Measurements from ENCODE around the gene LAMB4.

LAMB4 gene

GRCh38 chr7:108010377-108010776, 119.8 kb downstream of the LAMB4 start:
- no peak overlapping the region for H3K27ac ChIP-seq (ENCODE audit: low read depth, low read length)
- H3K4me3 ChIP-seq (ENCODE audit: low read length): no peak overlapping the region
- H3F3A ChIP-seq (ENCODE audit: control insufficient read depth, insufficient read depth): no peaks in the 10 kb centered on the region
- H3K9me2 ChIP-seq (replicated peaks; ENCODE audit: control insufficient read depth, low read length): no peaks in the 10 kb centered on the region
- H3K27me3 ChIP-seq (ENCODE audit: control insufficient read depth, low read length): no peaks in the 10 kb centered on the region
- H3K79me2 ChIP-seq (ENCODE audit: control insufficient read depth, low read length): no peaks in the 10 kb centered on the region
- TF ChIP-seq CTCF (IDR thresholded peaks at IDR 0.05; ENCODE audit: low read depth, low read length, poor library complexity, severe bottlenecking) (no peak), EZH2phosphoT487 (IDR thresholded peaks at IDR 0.05; ENCODE audit: borderline replicate concordance, low read length) (no peak)
- H3K4me1 ChIP-seq (ENCODE audit: control insufficient read depth, low read length): no peaks in the 10 kb centered on the region
- H3K4me2 ChIP-seq (ENCODE audit: low read length): no peak overlapping the region
- no peaks in the 10 kb centered on the region for H3K36me3 ChIP-seq (ENCODE audit: control insufficient read depth, low read length)
- H3K9me3 ChIP-seq (ENCODE audit: control insufficient read depth, insufficient read depth, low read length): no peaks in the 10 kb centered on the region
- no peaks in the 10 kb centered on the region for H4K20me1 ChIP-seq (ENCODE audit: control insufficient read depth, insufficient read depth, low read depth, low read length)

- Histone ChIP-seq H3K4me2 (ENCODE audit: low read length) (no peak overlapping the region), H3F3A (ENCODE audit: control insufficient read depth, insufficient read depth) (no peaks in the 10 kb centered on the region), H3K79me2 (ENCODE audit: control insufficient read depth, low read length) (no peaks in the 10 kb centered on the region), H3K27me3 (ENCODE audit: control insufficient read depth, low read length) (no peaks in the 10 kb centered on the region), H3K9me2 (replicated peaks; ENCODE audit: control insufficient read depth, low read length) (no peaks in the 10 kb centered on the region), H3K36me3 (ENCODE audit: control insufficient read depth, low read length) (no peaks in the 10 kb centered on the region), H3K4me1 (ENCODE audit: control insufficient read depth, low read length) (no peaks in the 10 kb centered on the region), H3K9me3 (ENCODE audit: control insufficient read depth, insufficient read depth, low read length) (no peaks in the 10 kb centered on the region), H4K20me1 (ENCODE audit: control insufficient read depth, insufficient read depth, low read depth, low read length) (no peaks in the 10 kb centered on the region), H3K4me3 (ENCODE audit: low read length) (no peak overlapping the region), H3K27ac (ENCODE audit: low read depth, low read length) (no peak overlapping the region)
- TF ChIP-seq CTCF (IDR thresholded peaks at IDR 0.05; ENCODE audit: low read depth, low read length, poor library complexity, severe bottlenecking) (no peak), EZH2phosphoT487 (IDR thresholded peaks at IDR 0.05; ENCODE audit: borderline replicate concordance, low read length) (no peak)
Measured at GRCh38 chr7:108009873-108010272, 120.3 kb downstream of the LAMB4 start.

- Histone ChIP-seq H3K4me1 (ENCODE audit: control insufficient read depth, low read length) (no peaks in the 10 kb centered on the region), H3K9me2 (replicated peaks; ENCODE audit: control insufficient read depth, low read length) (no peaks in the 10 kb centered on the region), H3K36me3 (ENCODE audit: control insufficient read depth, low read length) (no peaks in the 10 kb centered on the region), H3K4me3 (ENCODE audit: low read length) (no peak overlapping the region), H3K4me2 (ENCODE audit: low read length) (no peak overlapping the region), H3K27me3 (ENCODE audit: control insufficient read depth, low read length) (no peaks in the 10 kb centered on the region), H3F3A (ENCODE audit: control insufficient read depth, insufficient read depth) (no peaks in the 10 kb centered on the region), H4K20me1 (ENCODE audit: control insufficient read depth, insufficient read depth, low read depth, low read length) (no peaks in the 10 kb centered on the region), H3K79me2 (ENCODE audit: control insufficient read depth, low read length) (no peaks in the 10 kb centered on the region), H3K9me3 (ENCODE audit: control insufficient read depth, insufficient read depth, low read length) (no peaks in the 10 kb centered on the region; the same call in 1 of the 2 replicates), H3K27ac (ENCODE audit: low read depth, low read length) (no peak overlapping the region)
- no peak for TF ChIP-seq EZH2phosphoT487 (IDR thresholded peaks at IDR 0.05; ENCODE audit: borderline replicate concordance, low read length)
- TF ChIP-seq CTCF (IDR thresholded peaks at IDR 0.05; ENCODE audit: low read depth, low read length, poor library complexity, severe bottlenecking): no peak
Measured at GRCh38 chr7:108008827-108009226, 121.3 kb downstream of the LAMB4 start.

GRCh38 chr7:108008240-108008639, 121.9 kb downstream of the LAMB4 start:
- no peak overlapping the region for H3K27ac ChIP-seq (ENCODE audit: low read depth, low read length)
- no peaks in the 10 kb centered on the region for H3K79me2 ChIP-seq (ENCODE audit: control insufficient read depth, low read length)
- H3K27me3 ChIP-seq (ENCODE audit: control insufficient read depth, low read length): no peaks in the 10 kb centered on the region

More at GRCh38 chr7:108008240-108008639, 121.9 kb downstream of the LAMB4 start:
- no peaks in the 10 kb centered on the region for H3K9me2 ChIP-seq (replicated peaks; ENCODE audit: control insufficient read depth, low read length)
- no peaks in the 10 kb centered on the region for H3F3A ChIP-seq (ENCODE audit: control insufficient read depth, insufficient read depth)
- no peaks in the 10 kb centered on the region for H4K20me1 ChIP-seq (ENCODE audit: control insufficient read depth, insufficient read depth, low read depth, low read length)
- H3K36me3 ChIP-seq (ENCODE audit: control insufficient read depth, low read length): no peaks in the 10 kb centered on the region
- H3K9me3 ChIP-seq (ENCODE audit: control insufficient read depth, insufficient read depth, low read length): no peaks in the 10 kb centered on the region; the same call in 1 of the 2 replicates
- H3K4me3 ChIP-seq (ENCODE audit: low read length): no peak overlapping the region
- TF ChIP-seq CTCF (IDR thresholded peaks at IDR 0.05; ENCODE audit: low read depth, low read length, poor library complexity, severe bottlenecking): no peak
- no peak for TF ChIP-seq EZH2phosphoT487 (IDR thresholded peaks at IDR 0.05; ENCODE audit: borderline replicate concordance, low read length)
- H3K4me2 ChIP-seq (ENCODE audit: low read length): no peak overlapping the region
- no peaks in the 10 kb centered on the region for H3K4me1 ChIP-seq (ENCODE audit: control insufficient read depth, low read length)
